SH-SY5Y (cell line): Measurements from ENCODE around the gene CABP7.

Source experiments
- GATA2 ChIP-seq: IDR thresholded peaks from 2 replicates; pipeline ENCODE4 v1.6.1; 2011; ENCODE audit warnings: mild to moderate bottlenecking, low read depth, low read length
- GATA3 ChIP-seq: IDR thresholded peaks from 2 replicates; pipeline ENCODE4 v1.6.1; 2011; ENCODE audit warnings: low read depth, mild to moderate bottlenecking, low read length, moderate library complexity

DNA sequence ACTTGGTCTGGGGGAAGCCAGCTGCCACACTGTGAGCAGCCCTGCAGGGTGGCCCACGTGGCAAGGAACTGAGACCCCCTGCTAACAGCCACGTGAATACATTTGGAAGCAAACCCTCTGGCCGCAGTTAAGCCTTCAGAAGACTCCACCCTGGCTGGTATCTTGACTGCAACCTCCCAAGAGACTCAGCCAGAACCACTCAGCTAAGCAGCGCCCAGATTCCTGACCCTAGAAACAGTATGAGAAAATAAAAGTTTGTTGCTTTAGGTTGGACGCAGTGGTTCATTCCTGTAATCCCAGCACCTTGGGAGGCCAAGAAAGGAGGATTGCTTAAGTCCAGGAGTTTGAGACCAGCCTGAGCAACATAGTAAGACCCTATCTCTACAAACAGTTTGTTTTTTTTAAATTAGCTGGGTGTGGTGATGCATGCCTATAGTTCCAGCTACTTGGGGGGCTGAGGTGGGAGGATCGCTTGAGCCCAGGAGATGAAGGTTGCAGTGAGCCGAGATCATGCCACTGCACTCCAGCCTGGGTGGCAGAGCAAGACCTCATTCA is 38.3 kb downstream of the CABP7 start:
- TF ChIP-seq GATA3 (no peak), GATA2 (no peak)
